Measurements from ENCODE around the gene PHYH.
"Not testable (repeated sequence)": the region's sequence is repeated elsewhere in the genome, so short reads cannot be mapped to it uniquely, and the experiment has no call there.

The PHYH gene

DNA sequence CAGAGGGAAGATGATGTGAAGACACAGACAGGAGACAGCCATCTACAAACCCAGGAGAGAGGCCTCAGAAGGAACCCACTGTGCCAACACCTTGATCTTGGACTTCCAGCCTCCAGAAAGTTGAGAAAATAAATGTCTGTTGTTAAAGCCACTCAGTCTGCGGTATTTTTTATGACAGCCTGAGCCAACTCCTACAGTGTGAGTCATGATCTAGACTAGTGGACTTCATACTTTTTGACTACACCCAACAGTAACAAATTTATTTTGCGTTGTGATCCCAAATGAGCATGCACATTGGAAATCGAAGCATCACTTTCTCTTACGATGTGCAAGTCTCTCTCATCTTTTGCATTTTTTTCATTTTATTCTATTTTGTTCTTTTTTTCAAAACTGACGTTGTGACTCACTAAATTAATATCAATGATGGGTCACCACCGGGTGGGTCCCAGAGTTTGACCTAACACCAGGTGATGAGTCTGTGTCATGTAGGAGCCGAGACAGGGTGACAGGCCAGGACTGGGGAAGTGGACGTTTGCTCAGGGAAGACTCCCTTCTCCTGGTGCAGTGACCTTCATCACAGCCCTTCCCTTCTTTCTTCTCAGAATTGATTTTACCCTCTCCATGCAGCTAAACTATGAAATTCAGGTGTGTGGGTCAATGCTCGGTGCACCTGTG is 28.9 kb downstream of the PHYH start:
- DNase-seq: no peak

GRCh38 chr10:13268841-13269240 is 31.0 kb downstream of the PHYH start:
- DNase-seq: no peak

DNA sequence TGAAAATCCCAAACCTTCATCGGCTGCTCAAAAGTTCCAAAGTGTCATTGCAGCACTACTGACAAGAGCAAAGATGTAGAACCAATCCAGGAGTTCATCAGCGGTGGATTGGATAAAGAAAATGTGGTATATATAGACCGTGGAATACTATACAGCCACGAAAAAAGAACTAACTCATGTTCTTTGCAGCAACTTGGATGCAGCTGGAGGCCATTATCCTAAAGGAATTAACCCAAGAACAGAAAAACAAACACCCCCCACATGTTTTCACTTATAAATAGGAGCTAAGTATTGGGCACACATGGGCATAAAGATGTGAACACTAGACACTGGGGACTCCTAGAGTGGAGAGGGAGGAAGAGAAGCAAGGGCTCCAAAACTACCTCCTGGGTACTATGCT is 31.6 kb downstream of the PHYH start:
- no peak for DNase-seq

DNA sequence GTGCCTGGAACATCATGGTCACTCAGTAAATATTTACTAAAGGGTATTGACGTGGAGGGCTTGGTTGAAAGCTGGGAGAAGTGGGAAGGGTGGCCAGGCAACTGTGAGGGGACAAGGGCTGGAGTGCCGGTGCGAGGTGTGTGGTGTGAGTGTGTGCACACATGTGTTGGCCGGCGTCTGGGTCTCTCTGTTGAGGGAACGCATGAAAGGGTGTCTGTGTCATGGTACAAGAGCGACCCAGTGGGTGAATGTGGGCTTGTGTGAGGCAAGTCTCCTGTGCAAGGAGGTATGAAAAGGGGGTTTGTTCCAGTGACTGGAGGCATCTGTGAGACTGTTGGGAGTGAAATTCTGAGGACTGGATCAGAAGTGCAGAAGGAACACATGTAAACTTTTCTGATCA is 36.3 kb downstream of the PHYH start:
- DNase-seq: no peak

GRCh38 chr10:13262433-13262832 is 37.4 kb downstream of the PHYH start:
- no peak for DNase-seq

DNA sequence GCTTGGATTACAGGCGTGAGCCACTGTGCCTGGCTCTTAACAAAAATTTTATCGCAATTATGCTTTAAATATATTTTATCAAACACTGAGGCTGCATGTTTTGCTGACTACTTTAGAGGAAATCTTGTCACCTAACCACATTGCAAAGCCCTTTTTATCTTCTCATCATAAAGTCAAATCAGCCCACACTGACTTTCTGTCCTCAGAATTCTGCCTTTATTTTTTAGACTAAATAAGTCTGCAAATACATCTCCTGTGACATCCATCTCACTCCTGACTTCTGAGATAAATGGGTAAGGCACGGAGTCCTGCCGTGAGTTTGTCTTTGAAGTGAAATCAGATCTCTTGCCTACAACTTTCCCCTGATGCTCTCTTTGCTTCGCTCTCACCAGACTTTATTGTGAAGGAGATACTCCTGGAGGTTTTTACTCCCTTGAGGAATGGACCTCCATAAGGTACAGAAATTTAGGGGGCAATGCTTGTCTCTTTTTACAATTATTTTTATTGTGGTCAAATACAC is 42.2 kb downstream of the PHYH start:
- no peak for DNase-seq

- DNase-seq: no peak
These were observed 43.2 kb downstream of the PHYH start for GRCh38 chr10:13256627-13257026.

GRCh38 chr10:13253726-13254125 is 46.1 kb downstream of the PHYH start:
- DNase-seq: no peak

DNA sequence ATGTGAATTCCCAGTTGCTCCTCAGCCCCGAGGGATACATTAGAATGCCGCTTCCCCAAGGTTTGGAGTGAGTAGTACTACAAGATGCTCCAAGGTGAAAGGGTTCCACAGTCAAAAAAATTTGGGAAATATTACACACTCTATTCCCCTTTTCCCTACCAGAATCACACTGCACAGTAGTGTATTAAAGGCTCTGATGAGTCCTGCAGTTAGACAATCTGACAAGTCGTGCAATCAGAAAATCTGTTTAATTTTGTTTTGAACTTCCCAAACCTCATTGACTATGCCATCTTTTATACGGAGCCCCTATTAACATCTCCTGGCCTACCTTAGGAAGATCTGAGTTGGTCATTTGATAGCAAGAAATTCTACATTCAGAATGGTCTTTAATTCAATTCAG is 52.1 kb downstream of the PHYH start:
- DNase-seq: no peak

DNA sequence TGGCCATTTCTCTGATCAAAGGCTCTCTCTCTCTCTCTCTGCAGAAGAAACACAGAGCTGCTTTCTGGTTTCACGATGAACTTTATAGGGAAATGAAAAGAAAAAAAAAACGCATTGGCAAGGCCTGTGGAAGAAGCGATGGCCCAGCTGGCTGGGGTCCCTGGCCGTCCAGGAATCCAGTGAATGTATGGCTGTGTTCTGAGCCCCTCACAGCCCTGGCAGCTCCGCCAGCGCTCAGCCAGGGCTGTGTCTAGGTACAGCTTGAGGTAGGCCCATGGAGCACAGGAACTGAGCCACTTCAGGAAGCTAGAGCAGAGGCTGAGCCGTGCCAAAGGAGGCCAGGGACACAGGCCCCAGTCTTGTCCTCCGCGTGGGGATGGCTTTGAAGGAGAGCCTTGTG is 52.6 kb downstream of the PHYH start:
- DNase-seq: no peak

DNA sequence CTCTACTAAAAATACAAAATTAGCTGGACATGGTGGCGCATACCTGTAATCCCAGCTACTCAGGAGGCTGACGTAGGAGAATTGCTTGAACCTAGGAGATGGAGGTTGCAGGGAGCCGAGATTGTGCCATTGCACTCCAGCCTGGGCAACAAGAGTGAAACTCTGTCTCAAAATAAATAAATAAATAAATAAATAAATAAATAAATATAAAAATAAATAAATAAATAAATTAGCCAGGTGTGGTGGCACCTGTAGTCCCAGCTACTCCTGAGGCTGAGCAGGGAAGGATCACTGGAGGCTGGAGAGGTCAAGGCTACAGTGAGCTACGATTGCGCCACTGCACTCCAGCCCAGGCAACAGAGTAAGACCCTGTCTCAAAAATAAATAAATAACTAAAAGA is 57.6 kb downstream of the PHYH start:
- DNase-seq: not testable (repeated sequence)

GRCh38 chr10:13241613-13242012 is 58.3 kb downstream of the PHYH start:
- DNase-seq: no peak

GRCh38 chr10:13239923-13240322 is 59.9 kb downstream of the PHYH start:
- no peak for DNase-seq

- DNase-seq: no peak
These were observed 61.4 kb downstream of the PHYH start for GRCh38 chr10:13238271-13239077.

DNA sequence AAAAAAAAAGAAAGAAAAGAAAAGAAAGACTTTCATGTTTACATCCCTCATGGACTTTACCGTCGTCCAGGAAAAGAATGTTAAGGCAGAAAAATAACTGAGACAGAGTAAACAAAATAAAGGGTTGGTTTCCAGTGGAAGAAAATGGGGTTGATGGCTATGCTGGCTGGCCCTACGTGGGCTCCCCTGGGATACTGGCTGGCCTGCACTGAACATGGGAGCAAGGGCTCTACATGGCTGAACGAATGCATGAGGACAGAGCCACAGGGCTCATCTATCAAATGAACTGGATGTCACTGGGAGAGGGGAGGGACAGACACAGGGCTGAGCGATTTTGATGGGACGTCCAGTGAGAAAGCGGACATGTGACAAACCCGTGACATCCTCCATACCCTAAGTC is 63.2 kb downstream of the PHYH start:
- no peak for DNase-seq

- DNase-seq: not testable (repeated sequence)
These were observed 65.1 kb downstream of the PHYH start for GRCh38 chr10:13234736-13235135.

- DNase-seq: no peak
These were observed 65.7 kb downstream of the PHYH start, which contains the start of gene UCMA for GRCh38 chr10:13234172-13234571. TSS of gene UCMA (minus strand) at chr10:13234374. CDS start at chr10:13234258, 116 bp downstream.

DNA sequence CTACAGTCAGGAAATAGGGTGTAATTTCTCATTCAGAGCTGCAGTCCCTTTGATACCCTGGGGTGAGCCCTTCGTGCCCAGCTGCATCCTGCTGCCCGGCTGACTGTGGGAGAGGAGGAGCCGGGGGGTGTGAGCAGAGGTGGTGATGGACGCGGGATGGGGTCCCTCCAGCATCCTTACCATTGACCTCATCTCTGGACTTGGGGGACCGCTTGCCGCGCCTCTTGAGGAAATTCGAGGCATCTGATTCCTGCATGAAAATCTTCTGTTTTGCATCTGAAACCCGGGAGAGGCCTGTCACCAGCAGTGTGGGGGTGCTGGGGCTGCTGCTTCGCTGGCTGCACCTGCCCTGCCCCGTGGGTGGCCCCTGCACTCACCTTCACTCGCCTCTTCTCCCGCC is 66.5 kb downstream of the PHYH start:
- no peak for DNase-seq

GRCh38 chr10:13231808-13232207 is 68.1 kb downstream of the PHYH start:
- DNase-seq: no peak

DNA sequence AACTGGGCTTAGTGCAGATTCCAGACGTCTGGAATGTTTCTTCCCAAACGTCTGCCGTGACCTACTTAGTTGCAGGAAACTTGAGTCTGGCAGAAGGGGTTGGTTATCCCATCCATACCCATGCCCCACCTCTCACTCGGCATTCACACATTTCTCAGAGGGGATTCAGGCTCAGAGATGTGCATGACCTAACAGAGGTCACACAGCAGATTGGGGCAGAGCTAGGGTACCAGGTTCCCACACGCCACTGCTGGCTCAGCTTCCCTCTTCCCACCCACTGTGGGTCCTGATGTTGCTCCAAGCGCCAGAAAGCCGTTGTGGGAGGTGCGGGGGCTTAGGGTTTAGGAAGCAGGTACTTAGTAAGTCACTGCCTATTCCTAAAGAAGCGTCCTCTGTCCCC is 68.7 kb downstream of the PHYH start:
- DNase-seq: no peak

Data from NCI-H2107 (cell line).